ENCODE data around the gene JARID2.

JARID2 gene

GRCh38 chr6:15487262-15487661, 241.4 kb downstream of the JARID2 start:
- ChIA-PET CTCF (no interaction called here), POLR2A (ENCODE audit: low non-redundant PET) (no interaction called here)
- no peak for DNase-seq (ENCODE audit: low spot score)
- no peak for TF ChIP-seq CTCF (conservative IDR thresholded peaks at IDR 0.05; ENCODE audit: low read depth)
- H3K27ac ChIP-seq: no peak overlapping the region

GRCh38 chr6:15489261-15489962, 243.5 kb downstream of the JARID2 start:
- TF ChIP-seq CTCF (conservative IDR thresholded peaks at IDR 0.05; ENCODE audit: low read depth): no peak
- DNase-seq (ENCODE audit: low spot score): no peak
- peak overlapping the region; percentile 10; the same call in 1 of the 2 replicates for H3K27ac ChIP-seq
- POLR2A ChIA-PET (ENCODE audit: low non-redundant PET): no interaction called here
- CTCF ChIA-PET: no interaction called here

DNA sequence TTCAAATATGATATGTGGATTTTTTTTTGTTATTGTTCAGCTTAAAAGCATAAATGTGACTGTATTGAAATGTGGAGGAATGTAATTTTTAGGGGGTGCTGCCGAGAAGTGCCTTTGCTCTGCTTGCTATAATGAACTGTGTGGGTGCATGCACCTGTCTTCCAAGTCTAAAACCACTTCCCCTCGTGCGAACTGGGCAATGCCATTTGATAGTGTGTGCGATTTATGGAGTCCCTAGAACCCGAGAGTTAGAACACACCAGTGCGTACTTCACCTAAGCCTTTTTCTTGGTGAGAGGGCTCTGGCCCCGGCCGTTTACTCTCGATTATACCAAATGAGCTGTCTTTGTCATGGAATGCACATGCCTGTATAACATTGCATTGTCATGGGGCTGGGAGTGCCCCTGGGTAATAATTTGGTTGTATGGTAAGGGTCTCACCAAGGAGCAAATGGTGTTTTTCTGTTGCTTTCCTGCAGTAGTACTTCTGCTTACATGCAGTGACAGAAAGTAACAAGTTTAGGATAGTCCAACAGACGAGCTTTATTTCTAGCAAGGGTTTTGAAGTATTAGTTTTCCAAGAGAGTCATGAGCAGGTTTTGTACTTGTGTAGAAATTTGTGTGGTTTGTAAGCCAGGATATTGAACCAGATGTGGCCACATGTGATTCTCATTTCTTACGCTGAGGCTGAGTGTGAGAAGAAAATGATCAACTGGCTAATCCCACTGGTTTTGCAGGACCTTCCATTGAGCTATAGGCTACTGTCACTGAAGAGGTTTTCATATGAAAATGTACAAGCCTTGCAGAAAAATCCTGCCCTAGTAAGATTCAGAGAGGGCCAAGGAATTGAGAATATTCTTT, 244.6 kb downstream of the JARID2 start:
- no peak for TF ChIP-seq CTCF (conservative IDR thresholded peaks at IDR 0.05; ENCODE audit: low read depth)
- CTCF ChIA-PET: interaction anchor here (0.6 to 0.9 kb wide), 4 partner anchors 8 to 48 kb away, joined by 3 to 4 read pairs (median 3); no protein-coding TSS in a partner anchor
- POLR2A ChIA-PET (ENCODE audit: low non-redundant PET): no interaction called here
- no peak for DNase-seq (ENCODE audit: low spot score)
- no peak overlapping the region for H3K27ac ChIP-seq

DNA sequence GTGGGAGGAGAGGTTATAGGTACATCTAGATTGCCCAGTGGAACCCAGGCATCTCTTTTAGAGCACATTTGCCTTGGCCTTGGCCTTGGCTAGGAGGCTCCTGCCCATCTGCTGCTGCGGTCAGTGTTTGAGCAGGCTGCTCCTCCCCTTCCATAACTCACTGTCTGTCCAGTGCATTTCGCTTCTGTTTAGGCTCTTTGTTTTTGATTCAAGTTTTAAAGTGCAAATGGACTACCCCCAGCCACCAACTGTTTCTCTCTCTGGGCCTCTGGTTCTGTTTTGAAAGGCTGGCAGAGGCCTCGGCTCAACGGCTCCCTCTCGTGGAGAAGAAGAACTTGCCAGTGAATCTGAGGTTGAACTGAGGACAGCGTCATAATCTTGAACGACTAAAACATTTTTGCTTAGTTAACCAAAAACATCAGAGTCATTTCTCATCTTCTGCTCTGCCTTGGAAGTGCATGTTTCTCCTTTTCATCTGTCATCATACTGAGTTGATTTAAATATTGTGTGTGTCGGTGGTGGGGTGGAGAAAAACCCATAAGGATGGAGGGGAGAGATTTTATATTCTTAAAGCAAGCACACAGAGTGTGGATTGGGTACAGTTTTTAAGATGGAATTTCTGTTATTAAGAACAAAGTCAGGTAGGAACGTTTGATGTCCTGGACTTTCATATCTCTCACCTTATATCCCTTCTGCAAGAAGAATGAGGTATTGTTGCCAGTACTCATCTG, 245.6 kb downstream of the JARID2 start:
- ChIA-PET CTCF (interaction anchor here (0.6 to 0.7 kb wide), 4 partner anchors 9 to 1352 kb away, joined by 3 to 6 read pairs (median 3); no protein-coding TSS in a partner anchor), POLR2A (ENCODE audit: low non-redundant PET) (no interaction called here)
- H3K27ac ChIP-seq: no peak overlapping the region
- peak; percentile 92 for TF ChIP-seq CTCF (conservative IDR thresholded peaks at IDR 0.05; ENCODE audit: low read depth)
- DNase-seq (ENCODE audit: low spot score): peak; percentile 56

GRCh38 chr6:15491986-15492269, 246.1 kb downstream of the JARID2 start:
- ChIA-PET POLR2A (ENCODE audit: low non-redundant PET) (no interaction called here), CTCF (interaction anchor here (0.7 kb wide), 1 partner anchor 1353 kb away, joined by 3 read pairs; no protein-coding TSS in a partner anchor)
- DNase-seq (ENCODE audit: low spot score): no peak
- TF ChIP-seq CTCF (conservative IDR thresholded peaks at IDR 0.05; ENCODE audit: low read depth): no peak
- H3K27ac ChIP-seq: no peak overlapping the region

- CTCF ChIA-PET: no interaction called here
Measured at GRCh38 chr6:15493437-15494168, 247.7 kb downstream of the JARID2 start.

More at GRCh38 chr6:15493437-15494168, 247.7 kb downstream of the JARID2 start:
- TF ChIP-seq CTCF (conservative IDR thresholded peaks at IDR 0.05; ENCODE audit: low read depth): no peak
- POLR2A ChIA-PET (ENCODE audit: low non-redundant PET): no interaction called here
- no peak for DNase-seq (ENCODE audit: low spot score)
- H3K27ac ChIP-seq: no peak overlapping the region

Data from RWPE1 (cell line).